Measurements from ENCODE around the gene OSBPL1A.

DNA sequence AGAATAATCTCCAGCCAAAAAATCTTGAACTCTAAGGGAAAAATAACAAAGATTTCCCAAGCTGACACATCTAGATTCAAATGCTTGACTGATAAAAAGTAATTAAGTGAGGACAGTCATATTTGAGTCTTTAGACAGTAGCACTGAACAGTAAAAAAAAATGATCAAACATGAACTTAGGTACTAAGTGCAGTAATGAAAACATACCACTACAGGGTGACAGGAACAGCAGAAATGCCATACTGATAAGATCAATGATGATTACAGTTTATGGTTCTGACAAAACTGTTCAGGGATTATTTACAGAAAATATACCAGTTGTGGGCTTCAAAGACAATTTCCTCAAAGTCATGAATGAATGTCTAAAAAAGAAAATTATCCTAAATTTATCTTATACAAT is 80.3 kb downstream of the OSBPL1A start:
- TF ChIP-seq EZH2phosphoT487 (IDR thresholded peaks at IDR 0.05; ENCODE audit: low read depth, severe bottlenecking, unreplicated experiment): no peak
- no peak for TF ChIP-seq CTCF (IDR thresholded peaks at IDR 0.05; ENCODE audit: poor library complexity)
- TF ChIP-seq EZH2 (IDR thresholded peaks at IDR 0.05; ENCODE audit: borderline replicate concordance): no peak
